ENCODE results near the gene TIMP3.

GRCh38 chr22:32837803-32838202 is 36.3 kb downstream of the TIMP3 start:
- TF ChIP-seq CTCF (IDR thresholded peaks at IDR 0.05) = no peak
- TF ChIP-seq POLR2A (IDR thresholded peaks at IDR 0.05) = no peak
- TF ChIP-seq POLR2AphosphoS5 (IDR thresholded peaks at IDR 0.05) = no peak
- no peak for TF ChIP-seq EP300 (IDR thresholded peaks at IDR 0.05)

All from stomach (tissue), 4 donors.